Mesothelial cell of epicardium (in vitro differentiated cells): ENCODE measurements around the gene PRPF6. TPM values are rescaled to one million over a fixed set of nuclear protein-coding genes. Genes with fewer than 3 reads are reported as not detected.

Experiments used
- DNase-seq, 2 experiments: peaks; one replicate each; pipeline ENCODE4 v3.0.0; 2021; ENCODE audit warnings: low spot score in 2 of 2; ENCODE audit not compliant: unreplicated experiment in 2 of 2
- H3K27ac Mint-ChIP-seq: 2 replicates; pipeline ENCODE4 v1.8.0; 2021; ENCODE audit warnings: mixed read lengths
- H3K27me3 Mint-ChIP-seq: 2 replicates; pipeline ENCODE4 v1.8.0; 2021; ENCODE audit warnings: low read depth, mixed read lengths
- H3K36me3 Mint-ChIP-seq: 2 replicates; pipeline ENCODE4 v1.8.0; 2021; ENCODE audit warnings: mixed read lengths
- H3K4me1 Mint-ChIP-seq: 2 replicates; pipeline ENCODE4 v1.8.0; 2021; ENCODE audit warnings: mixed read lengths
- H3K4me3 Mint-ChIP-seq: 2 replicates; pipeline ENCODE4 v1.8.0; 2021; ENCODE audit warnings: mild to moderate bottlenecking, moderate library complexity, mixed read lengths
- H3K9me3 Mint-ChIP-seq: 2 replicates; pipeline ENCODE4 v1.8.0; 2021; ENCODE audit warnings: mixed read lengths
- total RNA-seq: library from RNA; stranded (reverse); gene quantifications from 3 replicates; pipeline ENCODE4 v1.2.1, GENCODE V29; 2021
- TF ChIP-seq, protein P1 (sequence below): fragments of 200-600 bp; sonication (generic); IDR thresholded peaks from one replicate; pipeline ENCODE4 v1.5.0; 2021; ENCODE audit warnings: antibody characterized with exemption; ENCODE audit not compliant: unreplicated experiment

PRPF6 gene
- total RNA-seq, 1 donor from 2014 or later, result 65.9 TPM

DNA sequence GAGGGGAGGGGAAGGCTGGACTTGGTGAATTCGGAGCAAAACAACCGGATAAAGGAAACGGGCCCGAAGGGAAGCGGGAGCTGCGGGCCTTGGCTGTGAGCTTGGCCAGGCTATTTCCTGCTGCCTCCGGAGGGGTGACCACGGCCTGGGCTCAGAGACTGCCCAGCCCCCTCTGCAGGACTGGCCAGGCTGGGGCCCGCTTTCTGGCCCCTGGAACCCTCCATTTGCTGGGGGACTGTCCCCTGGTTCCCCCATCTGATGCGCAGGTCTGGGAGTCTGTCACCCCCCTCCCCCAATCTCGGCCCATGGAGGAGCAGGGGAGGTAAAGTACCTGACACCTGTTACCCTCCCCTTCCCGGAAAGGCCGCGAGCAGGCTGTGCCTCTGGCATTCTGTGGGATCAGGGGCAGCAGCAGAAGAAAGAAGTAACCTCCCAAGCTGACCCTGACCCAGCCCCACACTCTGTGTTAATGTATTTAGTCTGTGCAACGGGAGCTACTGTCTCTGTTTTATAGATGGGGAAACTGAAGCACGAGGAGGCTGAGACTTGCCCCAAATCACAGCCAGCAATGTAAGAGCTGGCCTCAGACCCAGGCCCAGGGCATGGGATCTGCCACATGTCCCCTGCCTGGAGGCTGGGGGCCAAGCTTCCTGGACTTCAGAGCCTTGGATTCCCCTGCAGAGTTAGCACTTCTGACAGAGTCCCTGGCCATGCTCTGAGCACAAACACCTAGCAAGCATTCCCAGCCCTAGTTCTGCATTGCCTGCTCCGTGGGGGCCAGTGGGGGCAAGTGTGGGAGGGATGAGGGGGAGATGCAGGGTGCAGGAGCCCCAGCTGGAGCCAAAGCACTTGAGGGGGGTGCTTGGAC, 58.6 kb downstream of the PRPF6 start:
- Mint-ChIP-seq H3K27me3 (peaks cover 63% of the 10 kb centered on the region), H3K4me3 (peak overlapping the region; percentile 56), H3K9me3 (no peaks in the 10 kb centered on the region), H3K36me3 (no peaks in the 10 kb centered on the region), H3K27ac (no peak overlapping the region), H3K4me1 (peaks cover 8% of the 10 kb centered on the region)
- TF ChIP-seq, protein P1, sequence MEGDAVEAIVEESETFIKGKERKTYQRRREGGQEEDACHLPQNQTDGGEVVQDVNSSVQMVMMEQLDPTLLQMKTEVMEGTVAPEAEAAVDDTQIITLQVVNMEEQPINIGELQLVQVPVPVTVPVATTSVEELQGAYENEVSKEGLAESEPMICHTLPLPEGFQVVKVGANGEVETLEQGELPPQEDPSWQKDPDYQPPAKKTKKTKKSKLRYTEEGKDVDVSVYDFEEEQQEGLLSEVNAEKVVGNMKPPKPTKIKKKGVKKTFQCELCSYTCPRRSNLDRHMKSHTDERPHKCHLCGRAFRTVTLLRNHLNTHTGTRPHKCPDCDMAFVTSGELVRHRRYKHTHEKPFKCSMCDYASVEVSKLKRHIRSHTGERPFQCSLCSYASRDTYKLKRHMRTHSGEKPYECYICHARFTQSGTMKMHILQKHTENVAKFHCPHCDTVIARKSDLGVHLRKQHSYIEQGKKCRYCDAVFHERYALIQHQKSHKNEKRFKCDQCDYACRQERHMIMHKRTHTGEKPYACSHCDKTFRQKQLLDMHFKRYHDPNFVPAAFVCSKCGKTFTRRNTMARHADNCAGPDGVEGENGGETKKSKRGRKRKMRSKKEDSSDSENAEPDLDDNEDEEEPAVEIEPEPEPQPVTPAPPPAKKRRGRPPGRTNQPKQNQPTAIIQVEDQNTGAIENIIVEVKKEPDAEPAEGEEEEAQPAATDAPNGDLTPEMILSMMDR, result no peak
- DNase-seq, result no peak

DNA sequence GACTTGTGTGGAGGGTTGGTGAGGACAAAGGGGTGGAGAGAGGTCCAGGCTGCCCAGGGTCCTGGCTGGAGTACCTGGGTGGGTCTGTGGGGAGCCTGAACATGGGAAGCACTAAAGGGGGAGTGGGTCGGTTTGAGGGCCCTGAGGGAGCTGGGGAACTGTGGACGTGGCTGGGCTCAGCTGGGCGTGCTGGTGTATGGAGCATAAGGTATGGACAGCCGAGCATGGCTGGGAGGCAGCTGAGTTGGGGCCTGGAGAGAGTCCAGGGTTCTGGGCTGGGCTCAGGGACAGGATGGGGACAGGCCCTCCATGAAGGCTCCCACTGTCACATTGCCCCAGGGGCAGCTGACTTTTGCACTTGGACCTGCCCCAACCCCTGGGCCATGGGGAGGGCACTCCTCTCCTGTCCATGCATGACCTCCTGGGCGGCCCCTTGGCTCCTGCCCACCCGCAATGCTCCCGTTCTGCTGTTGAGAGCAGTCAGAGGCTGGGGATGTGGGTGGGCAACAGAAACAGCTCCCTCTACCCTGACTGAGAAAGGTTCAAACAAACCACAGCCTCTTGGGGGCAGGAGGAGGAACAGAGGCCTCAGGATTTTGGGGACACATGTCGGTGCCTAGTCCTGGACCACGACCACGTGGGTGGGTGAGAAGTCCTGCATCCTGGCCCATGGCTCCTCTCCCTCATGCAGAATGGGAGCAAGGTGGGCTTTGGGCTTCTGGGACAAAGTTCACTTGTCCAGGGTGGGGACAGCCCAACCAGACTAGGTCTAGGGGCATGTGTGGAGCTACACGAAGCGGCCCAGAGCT, 59.5 kb downstream of the PRPF6 start:
- Mint-ChIP-seq H3K27me3 (peaks cover 72% of the 10 kb centered on the region), H3K27ac (no peak overlapping the region), H3K4me3 (no peak overlapping the region), H3K36me3 (no peaks in the 10 kb centered on the region), H3K4me1 (peaks cover 8% of the 10 kb centered on the region), H3K9me3 (no peaks in the 10 kb centered on the region)
- DNase-seq, result no peak
- TF ChIP-seq, protein P1, result no peak

DNA sequence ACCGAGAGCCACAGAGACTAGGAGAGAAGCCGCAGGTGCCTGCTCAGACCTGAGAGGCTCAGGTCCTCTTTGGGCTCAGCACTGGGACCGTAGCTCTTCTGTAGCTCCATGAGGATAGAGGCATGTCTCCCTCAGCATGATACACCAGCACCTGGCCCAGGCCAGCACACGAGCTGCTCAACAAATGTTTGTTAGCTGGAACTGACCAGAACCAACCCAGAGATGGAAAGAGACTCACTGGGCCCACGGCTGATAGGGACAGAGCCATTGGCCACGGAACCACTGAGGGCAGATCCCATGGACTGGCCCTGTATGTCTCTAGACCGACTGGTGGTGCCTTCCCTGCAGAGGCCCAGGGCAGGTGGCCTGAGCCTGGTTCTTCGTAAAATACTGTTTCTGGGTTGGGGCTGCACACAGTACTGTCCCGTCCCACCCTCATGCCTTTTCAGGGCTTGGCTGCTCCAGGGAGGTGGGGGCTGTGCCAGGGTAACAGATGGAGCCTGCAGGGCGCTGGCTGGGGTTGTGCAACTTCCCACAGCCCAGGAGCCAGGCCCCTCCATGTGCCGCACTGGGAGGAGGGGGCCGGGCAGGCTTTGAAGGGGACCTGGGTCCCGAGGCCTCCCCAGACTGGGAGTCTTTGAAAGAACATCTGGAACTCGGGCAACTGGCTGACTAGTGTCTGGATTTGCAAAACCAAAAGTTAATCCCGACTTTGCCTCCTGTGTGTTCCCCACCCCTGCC, 60.3 kb downstream of the PRPF6 start:
- no peaks in the 10 kb centered on the region for H3K9me3 Mint-ChIP-seq
- DNase-seq, result no peak
- H3K27me3 Mint-ChIP-seq, result peaks cover 79% of the 10 kb centered on the region
- H3K4me3 Mint-ChIP-seq, result peak overlapping the region; percentile 60
- H3K36me3 Mint-ChIP-seq, result no peaks in the 10 kb centered on the region
- H3K27ac Mint-ChIP-seq, result no peak overlapping the region
- peaks cover 8% of the 10 kb centered on the region for H3K4me1 Mint-ChIP-seq
- TF ChIP-seq, protein P1, result no peak

DNA sequence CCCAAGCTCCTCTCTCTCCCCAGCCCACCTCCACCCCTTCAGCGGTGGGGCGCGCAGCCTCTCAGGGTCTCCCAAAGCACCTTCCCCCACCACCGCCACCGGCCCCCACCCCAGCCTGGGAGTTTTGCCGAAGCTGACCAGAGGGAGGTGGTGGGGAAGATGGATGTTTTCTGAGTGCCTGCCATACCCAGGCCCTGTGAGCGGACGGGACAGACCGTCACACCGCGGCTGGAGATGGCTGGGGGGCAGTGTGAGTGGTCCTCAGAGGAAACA, 60.8 kb downstream of the PRPF6 start:
- no peak overlapping the region for H3K27ac Mint-ChIP-seq
- TF ChIP-seq, protein P1, result no peak
- no peak for DNase-seq
- peaks cover 8% of the 10 kb centered on the region for H3K4me1 Mint-ChIP-seq
- H3K4me3 Mint-ChIP-seq, result peak overlapping the region; percentile 60
- H3K9me3 Mint-ChIP-seq, result no peaks in the 10 kb centered on the region
- no peaks in the 10 kb centered on the region for H3K36me3 Mint-ChIP-seq
- H3K27me3 Mint-ChIP-seq, result peaks cover 81% of the 10 kb centered on the region

DNA sequence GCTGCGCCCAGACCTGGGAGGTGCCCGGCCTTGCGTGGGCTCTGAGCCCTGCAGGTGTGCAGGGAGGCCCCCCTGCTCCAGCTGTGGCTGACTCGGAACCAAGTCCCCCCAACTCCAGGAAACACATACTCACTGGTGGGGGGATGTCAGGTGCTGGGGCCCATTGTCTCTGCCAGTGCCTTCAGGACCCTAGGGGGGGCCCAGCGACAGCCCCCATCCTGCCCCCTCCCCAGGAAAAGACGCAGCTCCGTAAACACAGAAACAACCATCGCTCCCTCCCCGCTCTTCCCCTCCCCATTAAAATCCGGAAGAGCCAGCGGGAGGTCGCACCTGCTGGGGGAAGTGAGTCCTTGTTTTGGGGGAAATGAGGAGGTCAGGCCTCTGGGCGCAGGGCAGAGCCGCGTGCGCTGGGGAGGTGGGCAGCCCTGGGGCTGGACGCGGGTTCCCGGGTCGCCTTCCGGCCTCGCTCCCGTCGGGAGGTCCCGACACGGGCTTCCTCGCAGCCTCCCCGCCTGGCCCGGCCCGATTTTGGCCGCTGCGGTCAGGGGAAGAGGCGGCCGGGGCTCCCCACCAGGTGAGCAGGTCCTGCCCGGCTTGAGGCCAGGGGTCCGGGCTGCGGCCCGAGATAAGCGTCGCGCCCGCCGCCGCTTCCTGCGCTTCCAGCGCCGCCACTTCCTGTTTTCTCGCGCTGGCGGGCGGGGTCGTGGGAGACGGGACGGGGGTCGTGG, 61.3 kb downstream of the PRPF6 start:
- DNase-seq, result no peak
- H3K4me3 Mint-ChIP-seq, result peak overlapping the region; percentile 60
- TF ChIP-seq, protein P1, result no peak
- peaks cover 81% of the 10 kb centered on the region for H3K27me3 Mint-ChIP-seq
- peaks cover 8% of the 10 kb centered on the region for H3K4me1 Mint-ChIP-seq
- no peaks in the 10 kb centered on the region for H3K9me3 Mint-ChIP-seq
- no peaks in the 10 kb centered on the region for H3K36me3 Mint-ChIP-seq
- H3K27ac Mint-ChIP-seq, result no peak overlapping the region
